ENCODE data around the gene CADM2.

The CADM2 gene

DNA sequence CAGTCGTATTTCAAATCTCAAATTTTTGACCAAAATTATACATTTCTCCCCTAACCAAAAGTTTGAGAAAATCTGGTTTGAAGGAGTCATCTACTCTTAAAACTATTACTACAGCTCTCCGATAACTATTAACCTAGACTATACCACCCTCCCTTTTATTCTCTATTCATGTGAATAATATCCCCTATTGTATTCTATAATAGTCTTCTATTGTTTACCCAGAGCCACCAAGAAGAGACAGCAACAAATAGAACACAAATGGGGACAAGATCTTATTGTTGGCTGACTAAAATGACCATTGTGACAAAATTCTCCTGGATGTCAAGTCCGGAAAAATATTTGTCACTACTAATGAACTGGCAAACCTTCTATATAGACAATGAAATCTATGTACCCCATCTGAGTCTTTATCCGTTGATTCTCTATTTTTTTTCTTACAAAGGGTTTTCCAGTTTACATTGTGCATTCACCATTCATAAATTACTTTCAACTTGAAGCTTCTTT is 618.0 kb downstream of the CADM2 start:
- in situ Hi-C loops (cut with MboI; ENCODE audit: low pct_unique_long_range_greater_than_20kb, low sequenced_read_pairs), result no loop called here
- no peak for DNase-seq

GRCh38 chr3:85584779-85585356 is 626.1 kb downstream of the CADM2 start:
- in situ Hi-C loops (cut with MboI; ENCODE audit: low pct_unique_long_range_greater_than_20kb, low sequenced_read_pairs), result no loop called here
- no peak for DNase-seq

- no peak for DNase-seq
- in situ Hi-C loops (cut with MboI; ENCODE audit: low pct_unique_long_range_greater_than_20kb, low sequenced_read_pairs), result no loop called here
These were observed 627.2 kb downstream of the CADM2 start for GRCh38 chr3:85586018-85586417.

DNA sequence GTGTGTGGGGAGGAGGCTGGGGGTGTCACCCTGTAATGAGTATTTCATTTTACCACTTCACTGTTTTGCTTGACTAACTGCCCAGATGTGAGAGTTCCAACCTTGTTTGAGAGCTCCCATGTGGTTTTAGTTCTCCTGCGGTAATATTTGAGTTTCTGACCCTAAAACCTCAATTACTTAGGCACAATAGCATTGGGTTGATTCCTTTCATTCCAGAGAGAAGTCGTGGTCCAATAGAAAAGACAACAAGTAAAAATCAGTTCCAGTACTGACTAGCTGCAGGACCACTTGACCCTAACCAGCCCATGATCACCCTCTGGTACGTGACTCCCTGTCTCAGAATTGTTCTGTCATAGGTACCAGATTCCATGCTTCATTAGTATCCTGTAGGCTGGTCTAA is 630.4 kb downstream of the CADM2 start:
- DNase-seq, result no peak
- in situ Hi-C loops (cut with MboI; ENCODE audit: low pct_unique_long_range_greater_than_20kb, low sequenced_read_pairs), result no loop called here

DNA sequence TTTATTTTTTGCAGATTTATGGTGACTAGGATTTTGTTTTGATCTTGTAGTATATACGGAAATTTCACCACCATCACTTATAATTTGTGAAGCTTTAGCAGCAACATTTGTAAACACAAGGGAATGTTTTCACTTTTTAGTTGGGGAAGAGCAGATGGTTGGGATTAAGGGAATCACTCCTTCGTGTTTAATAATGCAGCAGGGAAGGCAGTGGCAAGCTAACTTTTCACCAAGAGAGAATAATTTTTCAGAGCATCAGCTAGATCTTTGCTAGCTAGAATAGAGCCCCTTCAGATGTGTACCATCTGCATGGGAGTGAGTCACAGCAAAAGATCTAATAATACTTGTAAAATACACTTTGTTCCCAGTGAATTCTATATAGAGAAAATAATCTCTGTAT is 632.7 kb downstream of the CADM2 start:
- DNase-seq, result no peak
- in situ Hi-C loops (cut with MboI; ENCODE audit: low pct_unique_long_range_greater_than_20kb, low sequenced_read_pairs), result no loop called here

GRCh38 chr3:85592256-85592655 is 633.5 kb downstream of the CADM2 start:
- in situ Hi-C loops (cut with MboI; ENCODE audit: low pct_unique_long_range_greater_than_20kb, low sequenced_read_pairs), result no loop called here
- DNase-seq, result no peak

DNA sequence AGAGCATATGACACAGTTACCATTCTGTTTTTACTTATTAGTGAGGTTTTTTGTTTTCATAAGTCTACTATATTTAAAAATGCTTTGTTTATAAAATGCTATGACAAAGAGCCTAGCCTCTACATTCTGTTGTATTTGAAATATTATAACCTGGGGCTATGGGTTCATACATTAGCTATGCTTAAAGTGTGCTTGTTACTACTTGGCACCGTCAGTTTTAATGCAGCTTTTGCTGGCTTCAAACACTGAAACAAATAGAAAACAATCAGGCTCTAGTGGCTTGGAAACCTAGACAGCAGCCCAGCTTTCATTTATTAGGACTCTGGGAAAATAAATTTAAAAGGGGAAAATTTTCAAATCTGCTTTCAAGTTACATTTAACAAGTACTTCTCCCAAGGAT is 635.9 kb downstream of the CADM2 start:
- in situ Hi-C loops (cut with MboI; ENCODE audit: low pct_unique_long_range_greater_than_20kb, low sequenced_read_pairs), result no loop called here
- no peak for DNase-seq

- in situ Hi-C loops (cut with MboI; ENCODE audit: low pct_unique_long_range_greater_than_20kb, low sequenced_read_pairs), result no loop called here
These were observed 644.6 kb downstream of the CADM2 start for GRCh38 chr3:85603378-85603777.

GRCh38 chr3:85604641-85605040 is 645.9 kb downstream of the CADM2 start:
- DNase-seq, result no peak
- in situ Hi-C loops (cut with MboI; ENCODE audit: low pct_unique_long_range_greater_than_20kb, low sequenced_read_pairs), result no loop called here

More at GRCh38 chr3:85603378-85603777, 644.6 kb downstream of the CADM2 start:
- no peak for DNase-seq

GRCh38 chr3:85605066-85605465 is 646.3 kb downstream of the CADM2 start:
- DNase-seq, result no peak

GRCh38 chr3:85626662-85627061 is 667.9 kb downstream of the CADM2 start:
- no peak for DNase-seq
- in situ Hi-C loops (cut with MboI; ENCODE audit: low pct_unique_long_range_greater_than_20kb, low sequenced_read_pairs), result no loop called here

More at GRCh38 chr3:85605066-85605465, 646.3 kb downstream of the CADM2 start:
- in situ Hi-C loops (cut with MboI; ENCODE audit: low pct_unique_long_range_greater_than_20kb, low sequenced_read_pairs), result no loop called here

DNA sequence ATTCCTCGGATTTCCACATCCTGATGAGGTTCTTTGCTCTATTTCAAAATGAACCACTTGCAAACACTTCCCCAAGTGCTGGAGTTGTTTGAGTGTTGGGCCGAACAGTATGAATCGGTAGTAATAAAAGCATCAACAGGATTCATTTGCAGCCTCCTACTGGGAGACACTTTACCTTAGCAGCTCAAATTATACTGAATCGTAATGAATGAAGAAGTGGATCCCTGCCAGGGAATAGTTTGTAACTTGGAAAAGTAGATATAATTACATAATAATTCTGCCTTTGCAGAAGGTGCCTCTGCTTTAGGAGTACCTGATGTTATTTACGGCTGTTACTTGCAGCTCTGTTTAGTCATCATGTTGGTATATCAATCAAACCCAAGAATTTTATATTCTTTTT is 669.1 kb downstream of the CADM2 start:
- in situ Hi-C loops (cut with MboI; ENCODE audit: low pct_unique_long_range_greater_than_20kb, low sequenced_read_pairs), result no loop called here
- no peak for DNase-seq

DNA sequence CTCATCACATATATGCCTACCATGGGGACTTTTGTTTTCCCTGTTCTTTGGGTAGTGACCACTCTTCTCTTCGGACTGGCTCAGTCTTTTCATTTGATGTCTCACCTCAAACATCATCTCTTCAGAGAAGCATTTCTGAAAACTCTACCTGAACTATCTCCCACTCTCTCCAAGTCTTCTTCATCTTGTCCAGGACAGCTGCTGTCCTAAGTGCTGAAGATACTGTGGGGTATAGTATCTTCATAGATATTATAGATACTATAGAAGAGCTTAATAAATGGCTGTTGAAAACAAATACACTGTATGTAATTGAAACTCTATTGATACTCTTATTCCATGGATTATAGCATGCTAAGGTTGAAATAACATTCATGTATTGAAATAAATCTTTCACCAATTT is 672.3 kb downstream of the CADM2 start:
- in situ Hi-C loops (cut with MboI; ENCODE audit: low pct_unique_long_range_greater_than_20kb, low sequenced_read_pairs), result no loop called here
- no peak for DNase-seq

DNA sequence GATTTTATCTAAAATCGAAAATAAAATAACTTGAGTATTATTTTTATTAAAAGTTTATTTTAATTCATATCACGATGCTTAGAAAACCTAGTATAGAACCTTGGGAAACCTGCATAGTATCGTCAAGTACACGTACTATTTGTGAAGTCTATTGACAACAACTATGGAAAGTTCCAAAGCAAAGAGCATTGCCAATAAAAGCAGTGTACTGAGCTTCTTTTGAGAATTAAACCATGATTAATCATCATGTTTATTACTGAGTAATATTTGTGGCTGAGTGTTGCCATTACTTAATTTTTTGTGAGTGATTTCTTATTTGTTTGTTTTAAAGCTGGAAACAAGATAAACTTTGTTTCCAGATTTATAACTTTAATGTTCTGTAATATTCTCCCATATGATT is 674.1 kb downstream of the CADM2 start:
- DNase-seq, result no peak
- in situ Hi-C loops (cut with MboI; ENCODE audit: low pct_unique_long_range_greater_than_20kb, low sequenced_read_pairs), result no loop called here

DNA sequence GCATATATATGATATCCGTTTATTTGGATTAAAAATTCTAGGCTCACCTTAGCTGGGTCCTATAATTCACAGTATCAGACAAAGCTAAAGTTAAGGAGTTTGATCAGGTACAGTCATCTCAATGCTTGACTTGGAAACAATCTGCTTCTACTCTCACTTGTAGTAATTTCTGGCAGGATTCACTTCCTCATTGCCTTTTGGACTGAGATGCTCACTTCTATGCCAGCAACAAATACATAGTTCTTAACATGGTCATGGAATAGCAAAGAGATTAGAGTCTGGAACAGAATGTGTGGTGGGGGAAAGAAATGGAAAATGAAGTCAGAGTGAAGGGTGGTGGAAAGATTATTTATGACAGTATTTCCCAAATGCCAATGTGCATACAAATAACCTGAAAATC is 693.6 kb downstream of the CADM2 start:
- in situ Hi-C loops (cut with MboI; ENCODE audit: low pct_unique_long_range_greater_than_20kb, low sequenced_read_pairs), result no loop called here
- no peak for DNase-seq

GRCh38 chr3:85660451-85660850 is 701.7 kb downstream of the CADM2 start:
- DNase-seq, result no peak
- in situ Hi-C loops (cut with MboI; ENCODE audit: low pct_unique_long_range_greater_than_20kb, low sequenced_read_pairs), result no loop called here

DNA sequence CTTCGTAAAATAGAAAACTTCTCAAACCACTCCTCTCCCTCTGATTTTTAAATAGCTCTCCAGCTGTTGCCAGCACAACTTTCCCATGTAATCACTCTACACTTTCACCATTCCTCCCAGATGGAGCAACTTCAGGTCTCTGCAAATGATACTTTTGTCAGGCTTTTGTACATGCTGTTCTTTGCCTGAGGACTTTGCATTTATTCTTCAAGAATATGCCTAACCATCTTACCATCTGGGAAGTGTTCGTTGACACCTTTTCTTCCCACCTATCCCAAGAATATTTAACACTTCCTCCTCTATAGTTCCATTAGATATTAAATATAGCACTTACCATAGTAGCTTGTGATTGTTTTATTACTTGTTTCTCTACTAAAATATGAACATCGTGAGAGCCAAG is 703.7 kb downstream of the CADM2 start:
- in situ Hi-C loops (cut with MboI; ENCODE audit: low pct_unique_long_range_greater_than_20kb, low sequenced_read_pairs), result no loop called here
- DNase-seq, result no peak

DNA sequence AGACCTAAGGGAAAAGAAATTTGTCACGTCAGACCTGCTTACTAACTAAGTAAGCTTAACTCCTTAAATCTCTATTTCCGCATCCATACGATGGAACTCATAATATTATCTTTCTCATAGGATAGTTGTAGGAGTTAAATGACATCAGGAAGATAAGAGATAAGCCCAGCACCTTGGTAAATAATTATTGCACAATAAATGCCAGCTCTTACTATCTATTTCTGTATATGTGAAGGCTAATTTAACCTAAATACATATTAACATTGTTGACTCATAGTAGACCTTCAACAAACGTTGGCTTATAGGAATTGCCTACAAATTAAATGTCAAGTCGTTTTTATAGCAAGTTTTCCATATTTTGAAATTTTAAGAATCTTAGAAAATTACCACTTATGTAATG is 709.0 kb downstream of the CADM2 start:
- no peak for DNase-seq
- in situ Hi-C loops (cut with MboI; ENCODE audit: low pct_unique_long_range_greater_than_20kb, low sequenced_read_pairs), result no loop called here

DNA sequence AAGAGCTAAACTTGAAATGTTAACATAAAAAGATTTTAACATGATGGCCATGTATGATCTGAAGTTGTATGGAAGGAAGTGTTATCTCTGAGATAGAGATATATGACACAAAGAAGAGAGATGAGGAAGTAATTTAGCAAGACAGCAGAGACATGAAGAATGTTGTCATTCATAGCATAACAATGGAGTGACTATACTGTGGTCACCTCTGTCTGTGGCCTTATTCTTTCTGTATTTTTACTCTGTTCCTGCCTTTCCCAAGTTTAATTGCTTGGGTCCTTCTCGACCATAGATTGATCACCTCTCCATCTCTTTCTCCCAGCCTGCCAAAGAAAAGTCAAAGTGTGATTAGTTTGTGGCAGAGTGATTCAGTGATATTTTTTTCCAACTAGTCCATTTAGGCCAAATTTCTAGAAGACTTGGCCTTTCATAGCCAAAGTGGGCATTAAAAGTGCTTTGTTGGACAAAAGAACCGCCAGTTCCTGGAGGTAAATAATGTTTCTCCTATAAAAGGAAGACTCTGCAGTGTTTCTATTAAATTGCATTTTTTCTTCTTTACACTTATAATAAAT is 711.9 kb downstream of the CADM2 start:
- in situ Hi-C loops (cut with MboI; ENCODE audit: low pct_unique_long_range_greater_than_20kb, low sequenced_read_pairs), result no loop called here
- no peak for DNase-seq

GRCh38 chr3:85672761-85673160 is 714.0 kb downstream of the CADM2 start:
- no peak for DNase-seq
- in situ Hi-C loops (cut with MboI; ENCODE audit: low pct_unique_long_range_greater_than_20kb, low sequenced_read_pairs), result no loop called here

DNA sequence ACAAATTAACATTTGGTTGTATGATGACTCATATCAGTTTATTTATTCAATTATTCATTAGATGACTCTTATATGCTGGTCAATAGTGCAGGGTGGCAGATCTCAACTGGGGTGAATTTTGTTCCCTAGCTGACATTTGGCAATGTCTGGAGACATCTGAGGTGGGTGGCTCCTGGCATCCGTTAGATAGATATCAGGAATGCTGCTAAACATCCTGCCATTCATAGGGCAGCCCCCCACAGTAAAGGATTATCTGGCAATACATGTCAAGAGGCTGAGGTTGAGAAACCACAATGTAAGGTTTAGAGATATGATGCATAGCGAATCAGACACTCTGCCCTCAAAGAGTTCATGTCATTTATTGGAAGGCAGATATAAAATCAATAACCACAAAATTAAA is 719.9 kb downstream of the CADM2 start:
- in situ Hi-C loops (cut with MboI; ENCODE audit: low pct_unique_long_range_greater_than_20kb, low sequenced_read_pairs), result no loop called here
- DNase-seq, result no peak

Measured in KBM-7 (cell line).